Thyroid gland (tissue), 4 donors: ENCODE data around the gene ZNF385C. TPM values are rescaled to one million over a fixed set of nuclear protein-coding genes. Genes with fewer than 3 reads are reported as not detected.

Experiments used
- DNase-seq, 2 donors: peaks; one replicate each; pipeline ENCODE4 v3.0.0-alpha.2; 2019
- H3K27ac ChIP-seq, 3 donors: fragments of 200-600 bp; sonication (generic); 1 replicate in 2 of 3; 2 replicates in 1 of 3; pipeline ENCODE4 v1.5.1; 2016 to 2019; ENCODE audit warnings: mild to moderate bottlenecking in 1 of 3, moderate library complexity in 1 of 3
- H3K27me3 ChIP-seq: fragments of 200-600 bp; sonication (generic); one replicate; pipeline ENCODE4 v1.5.1; 2019
- H3K36me3 ChIP-seq, 2 donors: fragments of 200-600 bp; sonication (generic); one replicate each; pipeline ENCODE4 v1.5.1; 2016 to 2019
- H3K4me1 ChIP-seq, 2 donors: fragments of 200-600 bp; sonication (generic); one replicate each; pipeline ENCODE4 v1.5.1; 2017 to 2019
- H3K4me3 ChIP-seq, 3 donors: fragments of 200-600 bp; sonication (generic); replicated peaks in 1 of 3; 1 replicate in 2 of 3; 2 replicates in 1 of 3; pipeline ENCODE4 v1.5.1; 2016; ENCODE audit warnings: mild to moderate bottlenecking in 1 of 3
- H3K9me3 ChIP-seq: fragments of 200-600 bp; sonication (generic); one replicate; pipeline ENCODE4 v1.5.1; 2017
- POLR2A ChIP-seq, 2 donors: fragments of 450-650 bp; IDR thresholded peaks; one replicate each; pipeline ENCODE4 v1.6.1; 2017; ENCODE audit warnings: antibody characterized with exemption in 2 of 2, mild to moderate bottlenecking in 2 of 2, moderate library complexity in 1 of 2
- WGBS, 2 donors: methylation state at CpG; one replicate each; pipeline ENCODE4 v1.1.5; 2017; 5-methylcytosine and 5-hydroxymethylcytosine counted together
- intact Hi-C: fragments of 100-400 bp; cut with DNase I; formaldehyde crosslinking; loops from one replicate; pipeline ENCODE4 v1.15.1; 2023
- total RNA-seq, 4 donors: library from RNA; depleted of rRNA; stranded (reverse); fragments of >200 nt; gene quantifications; one replicate each; pipeline ENCODE4 v1.2.3, GENCODE V29; 2016
- TF ChIP-seq, protein P1 (sequence below), 6 experiments: fragments of 200-600 bp in 3 of 6; fragments of 450-650 bp in 3 of 6; sonication (generic) in 3 of 6; IDR thresholded peaks; one replicate each; pipeline ENCODE4 v1.5.1; 2016 to 2019; ENCODE audit warnings: antibody characterized with exemption in 6 of 6, mild to moderate bottlenecking in 2 of 6, inconsistent platforms in 1 of 6, moderate library complexity in 1 of 6

ZNF385C gene
- total RNA-seq, 4 donors from 2014 or later: 0.22 to 0.54 TPM; not detected in 2

- TF ChIP-seq, protein P1, sequence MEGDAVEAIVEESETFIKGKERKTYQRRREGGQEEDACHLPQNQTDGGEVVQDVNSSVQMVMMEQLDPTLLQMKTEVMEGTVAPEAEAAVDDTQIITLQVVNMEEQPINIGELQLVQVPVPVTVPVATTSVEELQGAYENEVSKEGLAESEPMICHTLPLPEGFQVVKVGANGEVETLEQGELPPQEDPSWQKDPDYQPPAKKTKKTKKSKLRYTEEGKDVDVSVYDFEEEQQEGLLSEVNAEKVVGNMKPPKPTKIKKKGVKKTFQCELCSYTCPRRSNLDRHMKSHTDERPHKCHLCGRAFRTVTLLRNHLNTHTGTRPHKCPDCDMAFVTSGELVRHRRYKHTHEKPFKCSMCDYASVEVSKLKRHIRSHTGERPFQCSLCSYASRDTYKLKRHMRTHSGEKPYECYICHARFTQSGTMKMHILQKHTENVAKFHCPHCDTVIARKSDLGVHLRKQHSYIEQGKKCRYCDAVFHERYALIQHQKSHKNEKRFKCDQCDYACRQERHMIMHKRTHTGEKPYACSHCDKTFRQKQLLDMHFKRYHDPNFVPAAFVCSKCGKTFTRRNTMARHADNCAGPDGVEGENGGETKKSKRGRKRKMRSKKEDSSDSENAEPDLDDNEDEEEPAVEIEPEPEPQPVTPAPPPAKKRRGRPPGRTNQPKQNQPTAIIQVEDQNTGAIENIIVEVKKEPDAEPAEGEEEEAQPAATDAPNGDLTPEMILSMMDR (IDR thresholded peaks at IDR 0.05): no peak
- peak in 1 of 2 donors; percentile 22 for TF ChIP-seq POLR2A (IDR thresholded peaks at IDR 0.05)
- intact Hi-C loops: no loop called here
- no peaks in the 10 kb centered on the region for H3K27me3 ChIP-seq
- WGBS, 2 donors: 14 to 17% methylated on average over 3 of the region's 3 CpGs
- no peaks in the 10 kb centered on the region for H3K9me3 ChIP-seq
- H3K36me3 ChIP-seq: peaks cover 23 to 24% of the 10 kb centered on the region in 2 donors
- DNase-seq: peak; percentile 94 to 96
- peak overlapping the region; percentile 55 to 89 (median 86) for H3K27ac ChIP-seq
- H3K4me3 ChIP-seq: no peak overlapping the region
- H3K4me1 ChIP-seq: peaks cover 49 to 86% of the 10 kb centered on the region in 2 donors
These were observed 34.7 kb upstream of the ZNF385C start for GRCh38 chr17:42132941-42133340.

GRCh38 chr17:42131981-42132432 lies 33.7 kb upstream of the ZNF385C start:
- intact Hi-C loops: no loop called here
- WGBS, 2 donors: 62% methylated on average over 4 of the region's 4 CpGs
- peaks cover 49 to 83% of the 10 kb centered on the region in 2 donors for H3K4me1 ChIP-seq
- no peak for DNase-seq
- no peak for TF ChIP-seq POLR2A (IDR thresholded peaks at IDR 0.05)
- TF ChIP-seq, protein P1 (IDR thresholded peaks at IDR 0.05): no peak
- H3K4me3 ChIP-seq: no peak overlapping the region
- peaks cover 31 to 33% of the 10 kb centered on the region in 2 donors for H3K36me3 ChIP-seq
- H3K27me3 ChIP-seq: no peaks in the 10 kb centered on the region
- no peaks in the 10 kb centered on the region for H3K9me3 ChIP-seq
- peak overlapping the region; percentile 55 to 89 (median 86) for H3K27ac ChIP-seq

DNA sequence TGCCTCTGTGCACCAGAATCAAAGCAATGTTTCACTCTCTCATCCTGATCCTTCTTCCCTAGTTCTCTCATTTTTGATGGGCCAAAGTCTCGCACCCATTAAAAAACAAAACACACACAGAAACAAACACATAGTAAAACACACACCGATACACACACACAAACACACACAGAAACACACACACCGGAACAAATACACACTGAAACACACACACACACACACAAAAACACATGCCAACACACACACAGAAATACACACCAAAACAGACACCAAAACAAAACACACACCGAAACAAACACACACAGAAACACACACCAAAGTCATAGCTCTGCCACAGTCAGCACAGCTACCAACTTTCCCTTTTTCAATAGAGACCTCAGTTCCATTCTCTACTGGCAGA lies 33.0 kb upstream of the ZNF385C start:
- H3K27ac ChIP-seq: peak overlapping the region; percentile 55 to 89 (median 86)
- H3K4me1 ChIP-seq: peaks cover 45 to 75% of the 10 kb centered on the region in 2 donors
- H3K36me3 ChIP-seq: peaks cover 32 to 37% of the 10 kb centered on the region in 2 donors
- TF ChIP-seq, protein P1 (IDR thresholded peaks at IDR 0.05): no peak
- no peak for TF ChIP-seq POLR2A (IDR thresholded peaks at IDR 0.05)
- H3K9me3 ChIP-seq: no peaks in the 10 kb centered on the region
- WGBS, 2 donors: 97% methylated on average over 4 of the region's 4 CpGs
- no peaks in the 10 kb centered on the region for H3K27me3 ChIP-seq
- H3K4me3 ChIP-seq: no peak overlapping the region
- no peak for DNase-seq
- intact Hi-C loops: no loop called here

DNA sequence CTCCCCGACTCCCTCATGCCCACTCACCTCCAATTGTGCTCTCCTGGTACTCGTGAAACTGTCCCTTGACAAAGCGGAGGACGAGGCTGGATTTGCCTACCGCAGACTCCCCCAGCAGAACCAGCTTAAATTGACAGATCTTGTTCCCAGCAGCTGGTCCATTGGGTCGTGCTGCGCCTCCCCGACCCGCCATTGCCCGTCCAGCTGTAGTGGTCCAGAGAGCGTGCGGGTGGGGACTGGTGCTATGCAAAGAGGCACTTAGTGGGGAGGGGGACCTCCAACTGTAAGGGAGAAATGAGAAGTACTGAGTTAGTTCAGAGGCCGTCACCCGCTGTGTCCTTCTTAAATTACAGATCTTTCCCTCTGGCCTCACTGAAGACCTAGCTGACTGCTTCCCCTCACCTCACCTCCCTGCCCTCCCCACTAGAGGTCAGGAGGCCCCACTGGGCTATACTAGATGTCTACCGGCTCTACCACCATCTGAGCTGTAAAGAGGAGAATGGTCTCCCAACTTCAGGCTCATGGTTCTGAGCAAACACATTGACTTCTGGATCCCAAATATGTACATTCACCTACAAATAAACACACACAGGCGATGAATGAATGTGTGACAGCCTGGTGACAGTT lies 32.1 kb upstream of the ZNF385C start:
- peak overlapping the region in 2 of 3 donors; percentile 86 to 89 for H3K27ac ChIP-seq
- no peaks in the 10 kb centered on the region for H3K9me3 ChIP-seq
- WGBS, 2 donors: 95% methylated on average over 16 of the region's 16 CpGs
- peaks cover 37 to 67% of the 10 kb centered on the region in 2 donors for H3K4me1 ChIP-seq
- intact Hi-C loops: no loop called here
- no peak overlapping the region for H3K4me3 ChIP-seq
- peaks cover 40 to 45% of the 10 kb centered on the region in 2 donors for H3K36me3 ChIP-seq
- no peaks in the 10 kb centered on the region for H3K27me3 ChIP-seq
- TF ChIP-seq, protein P1 (IDR thresholded peaks at IDR 0.05): no peak
- no peak for TF ChIP-seq POLR2A (IDR thresholded peaks at IDR 0.05)
- no peak for DNase-seq

- Histone ChIP-seq H3K27ac (peak overlapping the region in 2 of 3 donors; percentile 86 to 89), H3K4me1 (peaks cover 28 to 55% of the 10 kb centered on the region in 2 donors), H3K36me3 (peaks cover 40 to 50% of the 10 kb centered on the region in 2 donors), H3K27me3 (no peaks in the 10 kb centered on the region), H3K4me3 (no peak overlapping the region), H3K9me3 (no peaks in the 10 kb centered on the region)
- WGBS, 2 donors: 87 to 94% methylated on average over 5 to 7 of the region's 8 CpGs
- DNase-seq: no peak
- intact Hi-C loops: no loop called here
- TF ChIP-seq, protein P1 (IDR thresholded peaks at IDR 0.05): no peak
- no peak for TF ChIP-seq POLR2A (IDR thresholded peaks at IDR 0.05)
These were observed 31.0 kb upstream of the ZNF385C start for GRCh38 chr17:42129109-42129837.
